GM19455 (cell line): Measurements from ENCODE around the gene FLYWCH1.

ENCODE experiments used
- ATAC-seq: cut with Tn5 transposase; IDR thresholded peaks from one replicate; pipeline ENCODE4 v1.9.1; 2021; ENCODE audit not compliant: unreplicated experiment

Gene FLYWCH1

DNA sequence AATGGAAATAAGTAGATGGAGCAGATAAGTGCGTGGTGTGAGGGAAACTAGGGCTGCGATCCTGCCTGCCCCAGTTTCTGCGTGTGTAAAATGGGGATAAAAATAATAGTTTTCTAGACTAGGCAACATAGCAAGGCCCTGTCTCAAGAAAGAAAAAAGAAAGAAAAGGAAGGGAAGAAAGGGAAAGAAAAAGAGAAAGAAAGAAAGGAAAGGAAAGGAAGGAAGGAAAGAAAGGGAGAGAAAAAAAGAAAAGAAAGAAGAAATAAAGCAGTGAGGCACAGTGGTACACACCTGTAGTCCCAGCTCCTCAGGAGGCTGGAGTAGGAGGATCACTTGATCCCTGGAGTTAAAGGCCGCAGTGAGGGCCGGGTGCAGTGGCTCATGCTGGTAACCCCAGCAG lies 70.7 kb downstream of the FLYWCH1 start:
- no peak for ATAC-seq

DNA sequence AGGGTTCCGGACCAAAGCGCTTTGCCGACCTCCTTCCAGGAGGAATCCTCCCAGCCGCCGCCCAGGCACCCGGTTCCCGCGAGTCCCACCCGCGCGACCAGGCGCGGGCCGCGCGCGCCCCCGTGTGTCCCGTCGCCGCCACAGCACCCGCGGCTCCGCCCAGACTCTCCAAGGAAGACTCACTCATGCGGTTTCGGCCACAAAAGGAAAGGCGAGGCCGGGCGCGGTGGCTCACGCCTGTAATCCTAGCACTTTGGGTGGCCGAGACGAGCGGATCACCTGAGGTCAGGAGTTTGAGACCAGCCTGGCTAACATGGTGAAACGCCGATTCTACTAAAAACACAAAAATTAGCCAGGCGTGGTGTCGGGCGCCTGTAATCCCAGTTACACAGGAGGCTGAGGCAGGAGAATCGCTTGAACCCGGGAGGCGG lies 72.0 kb downstream of the FLYWCH1 start:
- ATAC-seq: no peak

DNA sequence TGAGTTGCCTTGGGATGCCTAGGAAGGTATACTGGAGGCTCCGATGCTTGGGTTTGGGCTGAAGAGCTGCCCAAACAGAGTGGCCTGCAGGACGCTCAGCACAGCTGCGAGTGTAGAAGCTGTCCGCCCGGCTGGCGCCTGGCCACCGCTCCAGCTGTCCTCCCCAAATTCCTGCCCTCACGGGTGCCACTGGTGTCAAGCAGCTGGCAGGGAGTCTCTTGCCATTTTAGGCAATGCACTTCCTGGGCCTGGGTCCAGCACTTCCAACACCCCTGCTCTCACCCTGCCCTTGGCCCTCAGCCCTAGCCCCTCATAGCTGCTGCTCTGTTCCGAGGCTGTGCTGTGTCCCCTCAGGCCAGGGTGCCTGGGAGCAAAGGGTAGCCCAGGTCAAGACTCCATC lies 73.7 kb downstream of the FLYWCH1 start:
- no peak for ATAC-seq

DNA sequence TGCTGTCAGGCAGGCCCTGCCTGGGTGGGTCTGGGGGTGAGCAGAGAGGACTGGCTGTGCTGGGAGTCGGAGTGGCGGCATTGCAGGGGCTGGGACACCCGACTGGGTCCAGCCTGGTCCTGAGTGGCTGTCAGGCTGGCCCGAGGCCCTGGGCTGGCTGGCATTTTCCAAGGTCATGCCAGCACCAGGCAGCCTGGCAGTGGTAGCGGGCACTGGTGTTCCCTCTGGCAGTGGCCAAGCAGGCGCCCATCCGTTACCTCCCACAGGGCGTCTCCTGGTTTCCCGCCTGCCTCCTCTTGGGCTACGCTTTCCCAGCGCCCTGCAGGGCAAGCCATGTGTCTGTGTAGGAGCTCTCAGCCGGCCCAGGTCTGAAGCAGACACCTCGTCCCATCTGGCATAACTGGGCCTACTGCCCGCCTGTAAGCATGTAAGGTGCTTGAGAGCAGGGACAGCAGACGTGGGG lies 74.2 kb downstream of the FLYWCH1 start:
- ATAC-seq: no peak

DNA sequence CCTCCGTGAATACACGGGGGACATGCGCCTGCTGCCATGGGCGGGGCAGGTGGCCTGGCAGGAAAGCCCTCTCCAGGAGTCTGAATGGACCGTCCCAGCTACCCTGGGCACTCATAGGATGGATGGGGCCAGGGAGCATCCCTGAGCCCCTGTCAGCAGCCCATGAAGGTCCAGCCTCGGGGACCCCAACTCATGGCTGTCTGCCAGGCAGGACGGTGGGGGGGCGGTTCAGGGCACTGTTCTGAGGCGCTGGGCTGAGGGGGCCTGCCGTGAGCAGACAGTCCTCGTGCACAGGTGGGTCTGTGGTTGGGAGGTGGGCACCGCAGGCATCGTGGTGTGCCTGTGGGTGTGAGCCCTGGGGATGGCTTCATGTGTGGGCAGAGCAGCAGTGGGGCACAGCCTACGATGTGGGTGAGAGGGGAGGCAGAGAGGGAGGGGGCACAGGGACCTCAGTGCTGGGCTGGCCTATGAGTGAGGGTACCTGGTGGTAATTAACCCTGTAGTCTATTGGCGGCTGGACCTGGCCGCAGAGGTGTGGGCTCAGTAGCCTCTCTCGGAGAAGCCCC lies 75.0 kb downstream of the FLYWCH1 start:
- no peak for ATAC-seq

DNA sequence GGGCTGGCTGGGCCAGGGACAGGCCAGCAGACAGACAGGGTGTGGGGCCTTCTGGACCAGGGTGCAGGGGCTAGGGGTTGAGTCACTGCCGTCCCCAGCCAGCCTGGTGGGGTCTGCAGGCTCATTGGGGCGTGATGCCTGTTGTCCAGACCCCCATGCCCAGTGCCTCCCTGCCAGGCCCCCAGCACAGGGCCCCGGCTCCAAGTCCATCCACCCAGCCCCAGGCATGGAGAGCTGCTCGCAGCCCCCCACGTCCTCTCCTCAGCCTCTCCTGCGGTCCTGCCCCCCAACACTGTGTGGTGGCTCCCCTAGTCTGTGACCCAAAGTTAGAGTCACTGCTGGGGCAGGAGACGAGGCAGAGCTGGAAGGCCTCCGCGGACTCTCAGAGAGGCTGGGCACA lies 75.6 kb downstream of the FLYWCH1 start:
- no peak for ATAC-seq

DNA sequence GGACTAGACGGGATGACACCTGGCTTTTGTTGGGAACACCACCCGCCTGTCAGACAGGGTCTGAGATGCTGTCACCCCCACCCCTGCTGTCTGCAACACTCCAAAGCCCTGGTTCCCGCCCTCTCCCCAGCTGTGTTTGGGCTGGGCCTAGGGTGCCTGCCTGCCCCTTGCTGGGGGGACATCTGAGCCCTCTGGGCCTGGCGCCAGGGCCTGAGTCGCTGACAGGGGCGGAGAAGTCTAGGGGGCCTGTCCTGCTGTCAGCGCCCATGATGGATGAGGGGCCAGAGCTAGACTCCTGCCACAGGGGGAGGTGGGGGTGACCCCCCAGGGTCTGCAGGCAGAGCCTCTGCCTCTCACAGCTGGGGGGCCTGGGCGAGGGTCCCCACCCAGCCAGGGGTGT lies 76.1 kb downstream of the FLYWCH1 start:
- no peak for ATAC-seq

DNA sequence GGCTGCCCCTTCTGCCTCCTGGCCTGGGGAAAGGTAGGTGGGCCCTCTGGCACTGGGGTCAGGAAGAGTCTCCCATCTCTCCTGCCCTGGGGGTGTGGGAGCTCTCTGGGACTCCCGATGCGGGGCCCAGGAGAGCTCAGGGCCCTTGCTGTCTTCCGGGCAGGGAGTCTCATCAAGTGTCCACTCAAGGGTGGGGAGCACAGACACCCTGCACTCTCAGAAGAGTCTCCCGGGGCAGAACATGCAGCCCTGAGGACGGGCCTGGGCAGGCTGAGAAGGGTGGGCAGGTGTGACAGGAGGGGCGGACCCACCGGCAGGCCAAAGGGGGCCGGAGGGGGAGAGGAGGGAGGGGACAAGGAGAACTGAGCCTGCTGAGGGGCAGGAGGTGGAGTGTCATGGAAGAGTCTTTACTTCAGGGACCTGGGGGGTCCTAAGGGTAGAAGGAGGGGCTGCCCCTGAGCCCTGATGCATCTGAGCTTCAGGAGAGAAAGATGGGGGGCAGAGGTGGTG lies 76.9 kb downstream of the FLYWCH1 start:
- ATAC-seq: no peak

DNA sequence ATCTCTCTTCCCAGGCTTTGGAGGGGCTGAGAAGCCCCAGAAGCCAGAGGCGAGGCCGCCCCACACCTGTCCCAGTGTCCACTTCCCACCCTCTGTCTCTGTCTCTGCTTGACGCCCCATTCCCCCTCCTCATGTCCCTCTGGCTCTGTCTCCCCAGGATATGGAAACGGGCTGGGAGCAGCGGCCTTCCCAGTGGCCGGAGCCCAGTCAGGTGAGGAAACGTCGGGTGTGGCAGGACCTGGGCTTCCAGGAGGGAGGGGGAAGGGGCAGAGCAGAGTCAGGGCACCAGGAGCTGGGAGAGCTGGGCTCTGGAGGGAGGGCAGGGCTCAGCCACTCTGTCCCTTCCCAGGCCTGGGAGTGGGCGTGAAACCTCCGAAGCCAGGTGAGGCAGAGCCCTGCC lies 79.2 kb downstream of the FLYWCH1 start:
- ATAC-seq: no peak

DNA sequence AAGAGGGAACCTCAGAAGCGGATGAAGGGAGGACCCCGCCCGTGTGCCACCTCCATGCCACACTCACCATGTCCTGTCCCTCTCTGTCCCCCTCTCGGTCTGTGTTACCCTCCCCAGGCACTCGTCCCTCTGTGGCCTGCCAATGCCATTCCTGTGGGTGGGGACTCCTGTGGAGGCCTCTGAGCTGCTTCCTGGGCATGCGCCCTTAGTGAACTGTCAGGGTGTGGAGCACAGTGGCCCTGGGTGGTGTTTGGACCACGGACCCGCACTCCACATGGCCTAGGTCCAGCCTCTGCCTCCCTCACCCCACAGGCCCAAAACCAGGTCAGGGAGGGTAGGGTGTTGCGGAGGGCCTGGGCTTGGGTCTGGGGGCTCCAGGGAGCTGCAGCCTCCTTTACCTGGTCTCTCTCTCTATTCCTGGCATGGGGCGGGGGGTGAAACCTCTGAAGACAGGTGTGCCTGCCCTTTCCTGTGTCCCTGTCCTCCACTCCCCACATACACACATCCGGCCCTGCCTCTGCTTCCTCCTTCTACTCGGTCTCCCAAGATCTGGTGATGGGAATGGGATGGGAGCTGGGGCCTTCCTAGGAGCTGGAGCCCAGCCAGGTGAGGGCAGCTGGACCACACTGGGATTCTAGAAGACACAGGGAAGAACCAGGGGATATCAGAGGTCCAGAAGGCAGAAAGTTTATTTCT lies 80.0 kb downstream of the FLYWCH1 start:
- no peak for ATAC-seq

DNA sequence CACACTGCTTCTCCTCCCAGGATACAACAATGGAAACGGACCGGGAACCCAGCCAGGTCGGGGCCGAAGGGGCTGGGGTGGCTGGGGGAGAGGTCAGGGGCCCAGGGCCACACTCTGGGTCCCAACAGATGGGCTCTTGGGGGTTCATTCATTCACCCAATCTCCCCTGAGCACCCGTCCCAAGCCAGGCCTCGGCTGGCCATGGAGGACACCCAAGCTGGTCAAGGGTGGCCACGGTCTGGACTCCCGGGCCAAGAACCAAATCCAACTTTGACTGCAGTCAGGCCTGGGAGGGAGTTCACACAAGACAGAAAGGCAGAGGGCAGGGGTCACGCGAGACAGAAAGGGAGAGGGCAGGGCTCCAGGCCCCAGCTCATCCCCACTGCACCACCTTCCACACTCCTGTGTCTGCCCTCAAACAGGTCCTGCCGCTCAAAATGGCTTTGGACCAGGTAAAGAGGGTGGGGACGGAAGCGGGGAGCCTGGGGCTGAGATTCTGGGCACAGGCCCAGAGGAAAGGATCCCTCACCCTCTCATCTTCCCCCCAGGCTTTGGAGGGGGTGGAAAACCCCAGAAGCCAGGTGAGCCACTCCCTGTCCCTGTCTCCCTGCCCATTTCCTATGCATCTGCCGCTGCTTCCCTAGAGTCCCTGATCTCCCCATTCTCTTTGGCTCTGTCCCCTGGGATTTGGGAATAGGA lies 80.8 kb downstream of the FLYWCH1 start:
- no peak for ATAC-seq

DNA sequence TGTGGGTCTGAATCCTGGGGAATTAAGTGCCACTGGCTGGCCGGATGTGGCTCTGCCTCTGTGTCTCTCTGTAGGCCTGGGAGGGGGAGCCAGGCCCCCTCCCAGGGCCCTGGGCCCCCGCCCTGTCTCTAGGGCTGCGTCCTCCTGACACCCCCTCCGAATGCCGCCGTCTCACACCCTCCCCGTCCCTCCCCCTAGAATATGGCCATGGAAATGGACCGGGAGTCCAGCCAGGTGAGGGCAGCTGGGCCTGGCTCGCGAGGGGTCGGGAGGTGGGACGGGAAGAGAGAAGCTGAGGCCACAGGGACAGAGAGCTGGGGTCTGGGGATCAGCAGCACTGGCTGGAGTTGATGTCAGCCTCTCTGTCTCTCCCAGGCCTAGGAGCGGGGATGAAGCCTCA lies 84.6 kb downstream of the FLYWCH1 start:
- no peak for ATAC-seq

DNA sequence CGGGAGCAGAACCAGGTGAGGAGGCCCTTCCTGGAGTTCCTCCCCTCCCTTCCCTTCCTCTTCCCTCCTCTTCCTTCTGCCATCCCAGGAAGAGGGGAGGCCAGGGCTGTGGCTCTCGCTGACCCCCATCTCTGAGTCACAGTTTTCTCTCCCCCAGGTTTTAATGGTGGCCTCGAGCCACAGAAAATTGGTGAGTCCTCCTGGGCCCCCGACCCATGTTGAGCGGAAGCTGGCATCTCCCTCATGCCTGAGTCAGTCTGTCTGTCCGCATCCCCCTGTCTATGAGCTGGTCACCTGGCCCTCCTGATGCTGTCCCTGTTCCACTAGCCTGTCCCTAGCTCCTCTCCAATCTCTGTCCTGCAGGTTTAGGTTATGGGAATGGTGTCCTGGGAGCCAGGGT lies 88.2 kb downstream of the FLYWCH1 start:
- ATAC-seq: no peak

DNA sequence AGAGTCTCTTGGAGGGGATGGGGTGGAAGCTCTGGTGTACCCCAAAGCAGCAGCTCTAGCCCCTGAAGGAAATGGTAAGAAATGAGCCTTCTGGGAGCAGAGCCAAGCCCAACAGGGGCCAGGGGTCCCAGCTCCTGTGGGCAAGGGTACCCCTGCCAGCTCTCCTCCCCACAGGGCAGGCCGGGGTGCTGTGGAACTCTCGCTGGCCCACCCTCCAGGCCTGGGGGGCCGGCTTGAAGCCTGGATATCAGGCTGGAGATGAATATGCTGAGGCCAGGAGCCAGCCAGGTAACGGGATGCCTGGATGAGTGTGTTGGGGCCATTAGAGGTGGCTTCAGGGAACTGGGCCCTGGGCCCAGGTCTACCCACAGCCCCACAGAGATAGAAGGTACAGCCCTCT lies 88.8 kb downstream of the FLYWCH1 start:
- no peak for ATAC-seq
